Mucosa of stomach (tissue), 1 donor: ENCODE results near the gene GNG2.

Experiments
- H3K27me3 ChIP-seq: one replicate; pipeline ENCODE4 v1.7.0; 2013; ENCODE audit warnings: mild to moderate bottlenecking, low read length; ENCODE audit not compliant: control insufficient read depth, insufficient read depth
- H3K36me3 ChIP-seq: one replicate; pipeline ENCODE4 v1.7.0; 2013; ENCODE audit warnings: low read length; ENCODE audit not compliant: control insufficient read depth, insufficient read depth
- H3K4me1 ChIP-seq: one replicate; pipeline ENCODE4 v1.7.0; 2013; ENCODE audit warnings: mild to moderate bottlenecking, low read length; ENCODE audit not compliant: control insufficient read depth, insufficient read depth
- H3K4me3 ChIP-seq: one replicate; pipeline ENCODE4 v1.7.0; 2013; ENCODE audit warnings: low read length
- H3K9ac ChIP-seq: one replicate; pipeline ENCODE4 v1.7.0; 2013; ENCODE audit warnings: mild to moderate bottlenecking, low read length, moderate library complexity
- H3K9me3 ChIP-seq: one replicate; pipeline ENCODE4 v1.7.0; 2013; ENCODE audit warnings: mild to moderate bottlenecking, low read length, moderate library complexity; ENCODE audit not compliant: control insufficient read depth
- donor health status: Pancreatic carcinoma.

The GNG2 gene

GRCh38 chr14:51860164-51860824 lies at the start of gene GNG2:
GNG2 (plus strand) TSS chr14:51860612; CDS start chr14:51950679, 90,067 bp downstream.
- Histone ChIP-seq H3K36me3 (no peaks in the 10 kb centered on the region), H3K4me3 (peak within 1 kb of the TSS; percentile 17), H3K9me3 (no peaks in the 10 kb centered on the region), H3K27me3 (peaks cover 6% of the 10 kb centered on the region), H3K9ac (peak within 1 kb of the TSS; percentile 60), H3K4me1 (no peaks in the 10 kb centered on the region)

DNA sequence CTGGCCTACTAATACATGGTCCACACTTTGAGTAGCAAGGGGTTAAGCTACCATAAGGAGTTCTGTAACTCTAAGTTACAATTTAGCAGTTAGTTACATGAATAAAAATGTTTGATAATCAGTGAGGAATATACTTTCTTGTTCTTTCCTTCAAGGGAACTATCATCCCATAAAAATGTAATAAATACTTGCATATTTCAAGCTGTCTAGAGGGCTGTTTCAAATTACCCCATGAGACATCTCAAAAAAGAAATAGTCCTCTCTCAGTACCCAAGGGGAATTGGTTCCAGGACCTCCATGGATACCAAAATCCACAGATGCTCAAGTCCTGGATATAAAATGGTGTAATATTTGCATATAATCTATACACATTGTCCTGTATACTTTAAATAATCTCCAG lies 48.7 kb upstream of the GNG2 start:
- Histone ChIP-seq H3K4me3 (no peak overlapping the region), H3K36me3 (no peaks in the 10 kb centered on the region), H3K9me3 (no peaks in the 10 kb centered on the region), H3K4me1 (no peaks in the 10 kb centered on the region), H3K9ac (no peak overlapping the region), H3K27me3 (no peaks in the 10 kb centered on the region)

- no peaks in the 10 kb centered on the region for H3K36me3 ChIP-seq
- no peaks in the 10 kb centered on the region for H3K4me1 ChIP-seq
- H3K4me3 ChIP-seq, result no peak overlapping the region
- H3K27me3 ChIP-seq, result no peaks in the 10 kb centered on the region
- no peak overlapping the region for H3K9ac ChIP-seq
- no peaks in the 10 kb centered on the region for H3K9me3 ChIP-seq
Observed at GRCh38 chr14:51816031-51816430, 44.4 kb upstream of the GNG2 start.

DNA sequence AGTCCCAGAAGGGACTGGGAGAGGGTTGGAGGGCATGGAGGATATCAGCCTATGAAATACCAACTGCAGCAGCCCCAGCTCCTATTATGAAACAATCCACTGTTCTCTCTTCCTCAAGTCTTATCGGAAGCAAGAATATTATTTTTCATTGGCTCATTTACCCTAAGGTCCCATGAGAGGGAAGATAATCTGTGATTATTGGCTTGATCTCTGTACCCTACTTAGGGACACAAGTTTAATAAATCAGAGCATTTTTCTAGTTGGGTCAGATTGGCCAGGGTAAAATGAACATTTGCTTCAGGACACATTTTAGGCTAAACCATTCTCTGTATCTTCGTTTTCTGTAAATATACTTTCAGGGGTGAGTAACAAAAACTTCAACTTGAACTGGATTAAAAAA lies 43.1 kb upstream of the GNG2 start:
- H3K27me3 ChIP-seq, result no peaks in the 10 kb centered on the region

GRCh38 chr14:51818748-51819380 lies 41.5 kb upstream of the GNG2 start:
- H3K4me3 ChIP-seq, result no peak overlapping the region
- H3K36me3 ChIP-seq, result no peaks in the 10 kb centered on the region
- H3K9ac ChIP-seq, result no peak overlapping the region
- H3K27me3 ChIP-seq, result no peaks in the 10 kb centered on the region
- no peaks in the 10 kb centered on the region for H3K4me1 ChIP-seq
- no peaks in the 10 kb centered on the region for H3K9me3 ChIP-seq

More for the DNA sequence above, 43.1 kb upstream of the GNG2 start:
- Histone ChIP-seq H3K9ac (no peak overlapping the region), H3K4me3 (no peak overlapping the region), H3K36me3 (no peaks in the 10 kb centered on the region), H3K4me1 (no peaks in the 10 kb centered on the region), H3K9me3 (no peaks in the 10 kb centered on the region)

DNA sequence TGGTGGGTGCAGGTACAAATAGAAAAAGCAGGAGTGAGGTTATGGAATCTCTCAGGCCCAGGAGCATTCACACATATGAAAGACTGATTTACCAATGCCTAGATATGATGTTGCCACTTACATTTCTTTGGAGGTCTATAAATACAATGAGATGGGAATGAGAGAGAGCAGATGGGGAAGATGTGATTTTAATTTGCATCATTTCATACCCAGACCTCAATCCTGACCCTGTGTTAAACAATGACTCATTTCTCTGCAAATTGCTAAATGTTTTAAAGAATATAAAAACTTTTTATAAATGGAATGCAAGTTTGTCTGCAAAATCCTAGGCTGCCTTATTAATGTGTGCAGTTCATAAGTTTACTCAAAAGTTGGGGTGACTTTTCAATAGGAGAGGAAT lies 38.6 kb upstream of the GNG2 start:
- Histone ChIP-seq H3K9ac (no peak overlapping the region), H3K27me3 (no peaks in the 10 kb centered on the region), H3K36me3 (no peaks in the 10 kb centered on the region), H3K9me3 (no peaks in the 10 kb centered on the region), H3K4me1 (no peaks in the 10 kb centered on the region), H3K4me3 (no peak overlapping the region)

DNA sequence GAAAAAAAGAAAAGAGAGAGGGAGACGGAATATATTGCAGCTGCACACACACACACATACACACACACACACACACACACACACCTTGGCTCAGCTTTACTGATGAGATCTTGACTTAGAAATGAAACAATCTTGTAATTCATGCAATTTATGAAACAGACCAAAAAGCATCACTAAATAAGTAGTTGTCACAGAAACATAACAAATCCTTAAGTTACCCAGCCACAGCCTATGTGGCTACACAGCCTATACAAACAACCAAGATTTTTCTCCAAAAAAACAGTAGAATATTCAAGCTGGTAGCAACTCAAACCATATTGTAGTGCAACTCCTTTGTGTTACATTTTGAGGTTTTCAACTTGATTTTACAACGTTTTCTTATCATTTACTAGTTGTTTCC lies 37.9 kb upstream of the GNG2 start:
- no peak overlapping the region for H3K4me3 ChIP-seq
- H3K27me3 ChIP-seq, result no peaks in the 10 kb centered on the region
- no peaks in the 10 kb centered on the region for H3K9me3 ChIP-seq
- no peak overlapping the region for H3K9ac ChIP-seq
- H3K4me1 ChIP-seq, result no peaks in the 10 kb centered on the region
- no peaks in the 10 kb centered on the region for H3K36me3 ChIP-seq

DNA sequence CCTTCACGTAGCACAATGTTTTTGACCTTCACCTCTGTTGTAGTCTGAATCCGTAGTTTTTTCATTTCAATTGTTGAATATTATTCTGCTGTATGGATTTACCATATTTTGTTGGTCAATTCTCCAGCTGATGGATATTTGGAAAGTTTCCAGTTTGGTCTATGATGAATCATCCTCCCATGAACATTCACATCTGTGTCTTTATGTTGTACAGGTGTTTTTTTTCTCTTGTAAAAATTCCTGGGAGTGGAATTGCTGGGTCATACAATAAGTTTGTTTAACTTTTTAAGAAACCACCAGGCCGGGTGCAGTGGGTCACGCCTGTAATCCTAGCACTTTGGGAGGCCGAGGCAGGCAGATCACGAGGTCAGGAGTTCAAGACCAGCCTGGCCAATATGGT lies 36.7 kb upstream of the GNG2 start:
- Histone ChIP-seq H3K27me3 (no peaks in the 10 kb centered on the region), H3K9me3 (no peaks in the 10 kb centered on the region), H3K9ac (no peak overlapping the region), H3K4me1 (no peaks in the 10 kb centered on the region), H3K4me3 (no peak overlapping the region), H3K36me3 (no peaks in the 10 kb centered on the region)

- Histone ChIP-seq H3K9me3 (no peaks in the 10 kb centered on the region), H3K27me3 (no peaks in the 10 kb centered on the region), H3K9ac (no peak overlapping the region), H3K4me3 (no peak overlapping the region), H3K36me3 (no peaks in the 10 kb centered on the region), H3K4me1 (no peaks in the 10 kb centered on the region)
Observed at GRCh38 chr14:51824191-51824590, 36.2 kb upstream of the GNG2 start.

DNA sequence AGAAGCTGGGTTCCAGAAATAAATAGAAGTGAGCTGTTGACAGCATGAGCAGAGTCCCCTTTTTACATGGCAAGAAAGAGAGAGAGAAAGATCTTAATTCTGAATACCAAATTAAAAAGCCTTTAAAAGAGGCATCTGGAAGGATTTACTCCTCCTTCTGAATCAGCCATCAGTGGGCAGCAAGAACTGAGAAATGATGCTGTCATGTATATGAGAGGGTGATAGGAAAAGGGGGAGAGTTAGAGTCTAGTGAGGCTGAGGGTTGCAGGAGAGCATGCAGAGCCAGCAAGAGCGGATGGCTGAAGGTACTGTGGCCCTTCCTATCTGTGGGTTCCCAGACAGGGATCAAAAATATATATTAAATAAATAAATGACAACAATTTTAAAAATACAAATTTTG lies 34.5 kb upstream of the GNG2 start:
- H3K27me3 ChIP-seq, result no peaks in the 10 kb centered on the region
- no peaks in the 10 kb centered on the region for H3K36me3 ChIP-seq
- no peak overlapping the region for H3K4me3 ChIP-seq
- H3K9me3 ChIP-seq, result no peaks in the 10 kb centered on the region
- H3K9ac ChIP-seq, result no peak overlapping the region
- H3K4me1 ChIP-seq, result no peaks in the 10 kb centered on the region

- H3K4me3 ChIP-seq, result no peak overlapping the region
Observed at GRCh38 chr14:51828017-51828797, 32.2 kb upstream of the GNG2 start.

DNA sequence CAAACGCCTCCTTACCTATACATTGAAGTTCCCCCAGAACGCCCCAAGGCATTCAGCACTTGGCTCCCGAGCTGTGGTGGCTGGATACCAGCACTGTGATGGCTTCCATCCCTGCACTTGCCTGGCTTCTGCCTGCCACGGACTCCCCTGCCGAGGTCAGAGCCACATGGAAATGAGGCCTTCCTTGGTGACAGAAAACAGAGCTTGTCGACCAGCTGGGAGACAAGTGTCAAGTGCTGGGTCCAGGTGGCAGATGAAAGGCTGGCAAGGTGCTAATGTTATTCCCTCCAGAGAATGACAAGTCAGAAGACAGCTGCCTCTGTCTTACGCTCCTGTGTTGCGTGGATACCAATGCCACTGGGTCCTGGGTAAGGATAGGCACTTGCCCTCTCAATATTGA lies 26.2 kb upstream of the GNG2 start:
- Histone ChIP-seq H3K9ac (no peak overlapping the region), H3K27me3 (no peaks in the 10 kb centered on the region)

More at GRCh38 chr14:51828017-51828797, 32.2 kb upstream of the GNG2 start:
- Histone ChIP-seq H3K36me3 (no peaks in the 10 kb centered on the region), H3K4me1 (no peaks in the 10 kb centered on the region), H3K9ac (no peak overlapping the region), H3K9me3 (no peaks in the 10 kb centered on the region), H3K27me3 (no peaks in the 10 kb centered on the region)

More for the DNA sequence above, 26.2 kb upstream of the GNG2 start:
- no peaks in the 10 kb centered on the region for H3K4me1 ChIP-seq
- no peak overlapping the region for H3K4me3 ChIP-seq
- no peaks in the 10 kb centered on the region for H3K9me3 ChIP-seq
- no peaks in the 10 kb centered on the region for H3K36me3 ChIP-seq
